Nephron progenitor cell (in vitro differentiated cells): ENCODE results near the gene TEDC1.
A peak's percentile ranks its signal among the peaks of the same experiment; 100 is the strongest.

ENCODE experiments used
- DNase-seq: peaks from one replicate; pipeline ENCODE4 v3.0.0; 2021
- H3K27ac Mint-ChIP-seq: 2 replicates; pipeline ENCODE4 v1.8.0; 2021; ENCODE audit warnings: mild to moderate bottlenecking, moderate library complexity, mixed read lengths
- H3K27me3 Mint-ChIP-seq: 2 replicates; pipeline ENCODE4 v1.8.0; 2021; ENCODE audit warnings: mild to moderate bottlenecking, low read depth, mixed read lengths; ENCODE audit not compliant: poor library complexity
- H3K36me3 Mint-ChIP-seq: 2 replicates; pipeline ENCODE4 v1.8.0; 2021; ENCODE audit warnings: low read depth, mixed read lengths
- H3K4me1 Mint-ChIP-seq: 2 replicates; pipeline ENCODE4 v1.8.0; 2021; ENCODE audit warnings: mixed read lengths
- H3K4me3 Mint-ChIP-seq: 2 replicates; pipeline ENCODE4 v1.8.0; 2021; ENCODE audit warnings: mild to moderate bottlenecking, moderate library complexity, mixed read lengths
- H3K9me3 Mint-ChIP-seq: 2 replicates; pipeline ENCODE4 v1.8.0; 2021; ENCODE audit warnings: mild to moderate bottlenecking, moderate library complexity, mixed read lengths
- TF ChIP-seq, protein P1 (sequence below): fragments of 200-600 bp; sonication (generic); IDR thresholded peaks from 2 replicates; pipeline ENCODE4 v1.5.0; 2021; ENCODE audit warnings: antibody characterized with exemption

The TEDC1 gene

DNA sequence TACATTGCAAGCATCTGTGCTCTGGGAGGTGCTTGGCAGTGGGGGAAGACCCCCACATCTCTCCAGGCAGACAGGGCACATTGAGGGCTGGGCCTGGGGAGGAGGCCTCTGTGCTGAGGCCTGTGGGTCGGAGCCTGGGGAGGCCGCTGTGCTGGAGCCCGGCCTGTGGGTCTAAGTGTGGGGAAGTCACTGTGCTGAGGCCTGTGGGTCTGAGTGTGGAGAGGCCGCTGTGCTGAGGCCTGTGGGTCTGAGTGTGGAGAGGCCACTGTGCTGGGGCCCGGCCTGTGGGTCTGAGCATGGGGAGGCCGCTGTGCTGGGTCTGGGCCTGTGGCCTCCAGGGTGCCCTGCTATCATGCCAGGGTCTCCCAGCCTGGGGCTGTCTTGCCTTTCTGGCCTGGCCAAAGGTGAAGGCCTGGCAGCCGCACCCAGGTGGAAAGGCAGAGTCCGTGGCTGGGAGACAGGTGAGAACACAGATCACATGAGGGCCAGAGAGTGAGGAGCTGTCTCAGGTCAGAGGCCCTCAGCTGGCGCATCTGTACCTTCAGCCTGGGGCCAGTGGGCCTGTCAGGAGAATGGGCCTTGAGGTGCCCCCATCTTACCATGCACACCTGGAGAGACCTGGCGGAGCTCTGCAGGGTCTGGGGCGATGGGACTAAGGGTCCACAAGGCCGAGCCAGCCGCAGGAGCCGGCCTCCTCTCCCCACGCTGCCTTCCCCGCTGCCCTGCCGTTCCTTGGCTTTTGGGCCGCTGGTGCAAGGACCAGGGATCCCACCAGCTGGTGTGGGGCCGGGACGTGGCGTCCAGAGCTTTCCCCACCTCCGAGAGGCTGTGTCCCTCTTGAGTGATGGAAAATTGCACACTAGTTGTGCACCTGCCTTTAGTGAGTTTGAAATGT lies 35.0 kb upstream of the TEDC1 start:
- H3K4me1 Mint-ChIP-seq, result no peaks in the 10 kb centered on the region
- H3K4me3 Mint-ChIP-seq, result no peak overlapping the region
- peak overlapping the region; percentile 95 for H3K27ac Mint-ChIP-seq
- H3K27me3 Mint-ChIP-seq, result no peaks in the 10 kb centered on the region
- no peak for DNase-seq
- TF ChIP-seq, protein P1, sequence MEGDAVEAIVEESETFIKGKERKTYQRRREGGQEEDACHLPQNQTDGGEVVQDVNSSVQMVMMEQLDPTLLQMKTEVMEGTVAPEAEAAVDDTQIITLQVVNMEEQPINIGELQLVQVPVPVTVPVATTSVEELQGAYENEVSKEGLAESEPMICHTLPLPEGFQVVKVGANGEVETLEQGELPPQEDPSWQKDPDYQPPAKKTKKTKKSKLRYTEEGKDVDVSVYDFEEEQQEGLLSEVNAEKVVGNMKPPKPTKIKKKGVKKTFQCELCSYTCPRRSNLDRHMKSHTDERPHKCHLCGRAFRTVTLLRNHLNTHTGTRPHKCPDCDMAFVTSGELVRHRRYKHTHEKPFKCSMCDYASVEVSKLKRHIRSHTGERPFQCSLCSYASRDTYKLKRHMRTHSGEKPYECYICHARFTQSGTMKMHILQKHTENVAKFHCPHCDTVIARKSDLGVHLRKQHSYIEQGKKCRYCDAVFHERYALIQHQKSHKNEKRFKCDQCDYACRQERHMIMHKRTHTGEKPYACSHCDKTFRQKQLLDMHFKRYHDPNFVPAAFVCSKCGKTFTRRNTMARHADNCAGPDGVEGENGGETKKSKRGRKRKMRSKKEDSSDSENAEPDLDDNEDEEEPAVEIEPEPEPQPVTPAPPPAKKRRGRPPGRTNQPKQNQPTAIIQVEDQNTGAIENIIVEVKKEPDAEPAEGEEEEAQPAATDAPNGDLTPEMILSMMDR, result no peak
- H3K9me3 Mint-ChIP-seq, result no peaks in the 10 kb centered on the region
- H3K36me3 Mint-ChIP-seq, result peaks cover 20% of the 10 kb centered on the region

GRCh38 chr14:105456736-105457617 lies 34.1 kb upstream of the TEDC1 start:
- no peak for DNase-seq
- Mint-ChIP-seq H3K9me3 (no peaks in the 10 kb centered on the region), H3K4me1 (no peaks in the 10 kb centered on the region), H3K27ac (no peak overlapping the region), H3K4me3 (no peak overlapping the region), H3K36me3 (peaks cover 25% of the 10 kb centered on the region), H3K27me3 (no peaks in the 10 kb centered on the region)
- TF ChIP-seq, protein P1, result no peak

DNA sequence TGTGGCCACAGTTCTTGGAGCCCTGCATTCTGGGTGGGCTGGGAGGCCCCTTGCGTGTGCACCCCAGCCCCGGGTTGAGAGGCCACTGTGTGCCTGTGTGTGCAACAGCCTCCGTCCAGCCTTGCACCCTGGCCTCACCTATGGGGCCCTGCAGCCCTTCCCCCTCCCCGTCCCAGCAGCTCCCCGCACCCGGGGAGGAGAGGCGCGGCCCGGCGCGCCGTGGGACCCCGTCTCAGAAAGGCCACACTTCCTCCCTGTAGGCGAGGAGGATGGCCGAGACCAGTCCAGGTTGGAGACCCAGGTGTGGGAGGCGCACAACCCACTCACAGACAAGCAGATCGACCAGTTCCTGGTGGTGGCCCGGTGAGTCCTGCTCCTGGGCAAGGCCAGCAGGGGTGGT lies 33.0 kb upstream of the TEDC1 start:
- Mint-ChIP-seq H3K9me3 (no peaks in the 10 kb centered on the region), H3K4me1 (peaks cover 3% of the 10 kb centered on the region), H3K36me3 (peaks cover 20% of the 10 kb centered on the region), H3K27ac (no peak overlapping the region), H3K4me3 (no peak overlapping the region), H3K27me3 (no peaks in the 10 kb centered on the region)
- DNase-seq, result no peak
- TF ChIP-seq, protein P1, result no peak

- peaks cover 7% of the 10 kb centered on the region for H3K4me1 Mint-ChIP-seq
- H3K27ac Mint-ChIP-seq, result no peak overlapping the region
- H3K9me3 Mint-ChIP-seq, result no peaks in the 10 kb centered on the region
- TF ChIP-seq, protein P1, result no peak
- no peak overlapping the region for H3K4me3 Mint-ChIP-seq
- DNase-seq, result no peak
- peaks cover 21% of the 10 kb centered on the region for H3K36me3 Mint-ChIP-seq
- peaks cover under 1% of the 10 kb centered on the region for H3K27me3 Mint-ChIP-seq
These were observed 32.5 kb upstream of the TEDC1 start for GRCh38 chr14:105458571-105458970.

DNA sequence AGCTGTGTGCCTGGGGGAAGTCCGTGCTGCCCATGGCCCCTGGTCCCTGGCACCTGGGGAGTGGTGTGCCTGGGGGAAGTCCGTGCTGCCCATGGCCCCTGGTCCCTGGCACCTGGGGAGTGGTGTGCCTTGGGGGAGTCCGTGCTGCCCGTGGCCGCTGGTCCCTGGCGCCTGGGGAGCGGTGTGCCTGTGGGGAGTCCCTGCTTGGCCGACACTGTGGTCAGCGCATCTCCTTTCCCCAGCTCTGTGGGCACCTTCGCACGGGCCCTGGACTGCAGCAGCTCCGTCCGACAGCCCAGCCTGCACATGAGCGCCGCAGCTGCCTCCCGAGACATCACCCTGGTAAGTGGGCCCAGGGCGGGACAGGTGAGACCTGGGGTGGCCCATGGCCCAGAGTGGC lies 30.9 kb upstream of the TEDC1 start:
- peaks cover 7% of the 10 kb centered on the region for H3K4me1 Mint-ChIP-seq
- no peak overlapping the region for H3K27ac Mint-ChIP-seq
- H3K27me3 Mint-ChIP-seq, result peaks cover 3% of the 10 kb centered on the region
- TF ChIP-seq, protein P1, result no peak
- no peak overlapping the region for H3K4me3 Mint-ChIP-seq
- H3K9me3 Mint-ChIP-seq, result no peaks in the 10 kb centered on the region
- DNase-seq, result no peak
- H3K36me3 Mint-ChIP-seq, result peaks cover 17% of the 10 kb centered on the region
